ENCODE results near the gene RBMS3. TPM values are rescaled to one million over a fixed set of nuclear protein-coding genes. Genes with fewer than 3 reads are reported as not detected.
A peak's percentile ranks its signal among the peaks of the same experiment; 100 is the strongest.

RBMS3 gene
- polyA plus RNA-seq, 4 donors = 13.0 to 43.1 (median 15.7) TPM

DNA sequence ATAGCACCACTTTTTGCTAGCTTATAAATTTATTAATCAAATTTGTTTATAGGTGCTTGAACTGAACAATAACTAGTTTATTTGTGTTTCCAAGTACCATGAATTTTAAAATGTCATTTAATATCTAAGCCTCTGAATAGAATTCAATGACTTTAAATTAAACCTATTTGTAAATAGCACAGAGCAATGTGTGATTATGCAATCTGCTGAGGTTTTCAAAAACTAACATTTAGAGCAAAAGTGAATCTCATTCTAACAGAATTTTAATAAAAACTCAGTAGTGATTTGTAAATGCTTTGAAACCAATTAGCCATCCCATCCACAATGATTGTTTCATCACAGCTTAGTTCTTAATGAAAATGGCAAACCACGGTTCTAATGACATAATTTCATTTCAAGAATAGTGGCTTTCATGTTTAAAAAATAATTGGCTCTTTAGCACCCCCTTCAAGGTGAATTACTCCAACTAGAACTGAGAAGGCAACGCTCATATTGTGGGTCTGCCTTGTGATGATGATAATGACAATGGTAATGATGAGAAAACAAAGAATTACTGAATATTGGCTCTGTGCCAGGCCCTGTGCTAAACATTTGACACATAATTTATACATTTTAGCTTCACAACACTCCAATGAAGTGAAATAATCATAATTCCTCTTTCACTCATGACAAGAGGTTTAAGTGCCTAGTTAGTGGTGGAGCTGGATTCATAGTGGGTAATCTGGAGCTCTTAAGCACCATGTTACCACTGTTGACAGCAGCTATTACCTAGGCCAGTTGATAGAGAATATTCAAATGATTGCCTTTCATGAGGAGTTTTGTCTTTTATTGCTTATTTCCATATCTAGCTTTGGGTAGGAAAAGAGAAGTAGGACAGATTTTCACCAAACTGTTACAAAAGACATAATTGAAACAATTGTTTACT is 145.7 kb downstream of the RBMS3 start:
- no peak for DNase-seq (ENCODE audit: low read depth in 4 of 4, low spot score in 3 of 4)

DNA sequence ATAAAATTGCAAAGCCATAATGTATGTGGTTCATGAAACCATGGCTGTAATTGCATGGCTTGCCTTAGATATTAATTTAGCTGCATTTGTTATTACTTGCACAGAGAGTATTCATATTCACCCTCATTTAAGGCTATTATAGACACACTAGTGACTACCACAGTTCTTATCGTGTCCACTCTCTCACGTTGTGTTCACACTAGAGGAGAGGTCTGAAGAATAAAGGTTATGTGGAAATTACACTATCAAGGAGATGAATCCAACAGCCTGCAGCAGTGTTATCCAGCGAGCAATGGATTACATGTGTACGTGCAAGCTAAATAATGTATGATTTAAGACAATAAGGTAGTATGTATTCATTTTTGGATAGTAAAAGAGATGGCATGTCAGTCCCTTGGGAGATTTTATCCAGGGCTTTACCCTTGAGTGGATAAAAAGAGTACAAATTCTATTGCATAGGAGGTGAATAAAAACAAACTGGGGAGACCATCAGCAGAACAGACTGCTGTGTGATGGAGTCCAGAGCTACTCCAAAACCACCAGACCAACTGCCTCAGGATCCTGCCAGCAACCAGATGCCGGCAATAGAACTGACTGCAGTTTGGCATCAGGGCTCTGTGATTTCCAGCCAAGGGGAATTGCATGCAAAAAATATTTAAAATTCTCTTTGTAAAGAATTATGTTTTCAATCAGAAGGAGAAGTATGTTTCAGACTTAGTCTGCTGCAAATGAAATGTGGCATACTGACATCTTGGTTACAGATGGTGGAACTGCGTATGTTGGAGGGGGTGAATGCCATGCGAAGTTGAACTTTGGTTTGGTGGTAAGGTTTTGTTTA is 146.6 kb downstream of the RBMS3 start:
- no peak for DNase-seq (ENCODE audit: low read depth in 4 of 4, low spot score in 3 of 4)

DNA sequence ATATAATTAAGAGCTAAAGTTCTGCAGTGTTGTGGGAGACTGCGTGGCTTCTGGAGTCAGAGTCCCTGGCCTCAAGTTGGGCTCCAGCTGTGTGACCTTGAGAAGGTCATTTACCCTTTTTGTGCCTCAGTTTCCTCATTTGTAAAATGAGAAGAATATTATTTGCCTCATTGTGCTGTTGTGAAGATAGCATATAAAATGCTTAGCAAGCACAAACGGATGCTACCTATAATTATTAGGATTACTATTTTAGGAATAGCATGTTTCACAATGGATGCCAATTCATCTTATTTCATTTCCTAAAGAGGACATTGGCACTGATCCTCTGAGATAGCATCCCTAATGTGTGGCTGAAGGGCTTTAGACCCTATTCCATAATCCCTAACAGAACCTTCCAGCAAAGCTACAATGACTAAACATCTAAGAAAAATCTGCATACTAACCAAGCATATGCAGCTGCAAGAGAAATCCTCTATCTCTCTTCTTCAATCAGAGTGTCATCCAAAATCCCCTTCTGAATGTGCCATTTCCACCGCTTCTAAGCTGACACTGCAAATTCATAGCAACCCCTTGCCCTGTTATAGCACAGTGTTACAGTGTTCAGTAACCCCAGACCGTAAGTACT is 148.3 kb downstream of the RBMS3 start:
- DNase-seq (ENCODE audit: low read depth in 4 of 4, low spot score in 3 of 4) = no peak

DNA sequence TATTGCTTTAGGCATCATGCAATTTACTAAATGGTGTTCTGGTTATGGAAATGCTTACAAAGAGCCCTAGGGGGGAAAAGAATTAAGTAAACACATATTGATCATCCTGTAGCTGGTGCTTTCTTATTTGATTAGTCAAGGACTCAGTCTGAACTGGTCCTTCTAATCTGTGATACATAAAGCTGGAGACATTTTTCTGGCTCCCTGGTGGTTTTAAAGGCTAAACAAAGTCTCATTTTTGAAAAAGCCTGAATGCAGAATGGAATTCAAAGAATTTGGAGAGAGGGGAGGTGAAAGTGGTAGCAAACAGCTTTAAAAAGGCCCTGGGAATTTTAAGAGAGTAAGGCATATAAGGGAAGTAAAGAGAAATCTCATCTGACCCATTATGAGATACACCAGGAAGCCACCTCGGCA is 149.7 kb downstream of the RBMS3 start:
- peak in 1 of 4 donors; percentile 31 for DNase-seq (ENCODE audit: low read depth in 4 of 4, low spot score in 3 of 4)

DNA sequence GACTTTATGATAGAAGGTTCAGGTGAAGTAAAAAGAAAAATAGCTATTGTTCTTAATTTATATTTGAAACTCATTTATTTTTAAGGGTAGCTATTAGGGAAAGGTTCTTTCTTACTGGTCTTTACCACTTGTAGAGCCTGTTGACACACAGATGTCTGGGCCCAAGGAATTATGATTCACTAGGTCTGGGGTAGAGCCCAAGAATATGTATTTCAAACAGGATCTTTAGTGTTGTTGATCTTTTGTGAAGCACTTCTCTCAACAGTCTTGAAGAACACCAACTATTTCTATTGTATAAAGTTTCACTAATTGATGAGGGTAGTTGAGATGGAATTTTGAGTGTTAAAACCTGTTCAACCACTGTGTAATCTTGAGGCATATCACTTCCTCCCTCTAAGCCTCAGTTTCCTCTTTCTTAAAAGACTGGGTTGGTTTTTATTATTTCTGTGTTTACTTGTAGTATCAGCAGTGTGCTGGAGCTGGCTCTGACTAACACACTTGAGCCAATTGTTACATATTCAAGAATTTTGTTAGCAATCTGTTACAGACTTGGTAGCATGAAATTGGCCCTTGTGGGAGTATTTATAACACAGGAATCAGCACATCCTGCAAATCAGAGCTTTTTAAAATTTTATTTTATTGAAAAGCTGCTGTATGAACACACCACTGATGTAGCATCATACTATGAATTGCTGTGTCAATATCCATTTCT is 155.9 kb downstream of the RBMS3 start:
- no peak for DNase-seq (ENCODE audit: low read depth in 4 of 4, low spot score in 3 of 4)

DNA sequence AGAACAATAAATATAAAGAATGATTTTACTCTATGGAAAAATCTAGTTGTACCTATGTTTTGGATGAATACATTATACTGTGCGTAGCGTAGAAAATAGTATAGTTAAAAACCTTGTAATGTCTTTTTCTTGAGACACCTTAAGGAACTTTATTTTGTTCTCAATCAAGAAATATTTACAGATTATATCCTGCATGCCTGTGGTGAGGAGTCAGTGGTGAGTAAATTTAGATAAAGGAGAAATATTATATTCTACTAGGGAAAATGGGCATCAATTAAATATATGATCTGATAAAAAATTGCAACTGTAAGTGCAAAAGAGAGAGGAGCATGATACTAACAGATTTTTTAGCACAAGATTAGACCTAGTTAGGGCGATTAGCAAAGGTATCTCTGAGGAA is 157.7 kb downstream of the RBMS3 start:
- DNase-seq (ENCODE audit: low read depth in 4 of 4, low spot score in 3 of 4) = no peak

DNA sequence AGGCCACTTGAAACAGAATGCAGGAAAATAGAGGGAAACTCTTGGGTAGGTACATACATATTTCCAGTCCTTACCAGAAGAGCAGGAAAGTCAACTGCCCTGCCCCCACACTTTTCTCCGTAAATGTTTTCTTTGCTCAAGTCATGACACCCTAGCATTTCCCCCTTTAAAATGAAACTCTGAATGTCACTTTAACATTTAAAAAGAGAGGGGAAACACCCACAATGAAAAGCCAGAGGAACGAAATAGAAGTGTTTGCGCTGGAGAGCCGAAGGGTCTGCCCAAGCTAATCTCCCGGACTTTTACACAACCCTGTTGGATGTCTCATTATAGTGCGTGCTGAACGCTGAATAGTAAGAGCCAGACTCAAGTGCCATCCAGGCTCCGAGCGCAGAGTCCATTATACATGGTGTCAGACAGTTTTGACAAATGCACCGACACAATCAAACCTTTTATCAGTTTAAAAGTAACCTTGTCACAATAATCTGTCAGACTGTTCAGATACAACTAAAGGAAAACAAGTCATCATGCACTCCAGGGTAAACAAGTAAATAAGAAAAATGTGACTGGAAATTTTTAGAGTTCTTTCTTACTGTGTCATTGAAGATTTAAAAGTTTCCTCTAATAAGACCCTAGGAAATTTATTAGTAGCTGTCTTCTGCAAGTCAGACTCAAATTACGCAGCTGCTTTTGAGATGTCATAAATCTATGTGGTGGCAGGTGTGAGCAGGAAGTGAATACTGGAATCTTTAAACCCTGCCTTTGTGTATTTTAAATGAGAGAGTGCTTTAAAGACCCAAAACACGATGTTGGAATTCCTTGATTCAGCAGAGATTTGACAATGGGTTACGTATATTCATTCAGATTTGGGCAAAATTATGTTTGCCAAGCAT is 159.8 kb downstream of the RBMS3 start:
- DNase-seq (ENCODE audit: low read depth in 4 of 4, low spot score in 3 of 4) = peak in 1 of 4 donors; percentile 36

DNA sequence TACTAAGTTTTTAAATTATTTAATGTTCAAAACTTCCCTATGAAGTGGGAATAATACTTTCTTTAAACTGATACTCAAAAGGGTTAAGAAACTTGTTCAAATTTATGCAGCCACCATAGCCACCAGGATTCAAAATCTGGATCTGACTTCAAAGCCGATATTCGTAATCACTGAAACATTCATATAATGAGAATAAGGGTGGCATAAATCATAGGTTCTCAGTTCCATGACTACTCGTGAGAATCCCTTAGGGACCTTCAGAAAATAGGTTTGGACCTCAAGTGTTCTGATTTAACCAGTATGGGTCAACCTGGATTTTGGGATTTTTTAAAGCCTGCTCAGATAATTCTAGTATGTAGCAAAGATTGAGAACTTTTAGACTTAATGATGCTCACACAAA is 160.6 kb downstream of the RBMS3 start:
- no peak for DNase-seq (ENCODE audit: low read depth in 4 of 4, low spot score in 3 of 4)

DNA sequence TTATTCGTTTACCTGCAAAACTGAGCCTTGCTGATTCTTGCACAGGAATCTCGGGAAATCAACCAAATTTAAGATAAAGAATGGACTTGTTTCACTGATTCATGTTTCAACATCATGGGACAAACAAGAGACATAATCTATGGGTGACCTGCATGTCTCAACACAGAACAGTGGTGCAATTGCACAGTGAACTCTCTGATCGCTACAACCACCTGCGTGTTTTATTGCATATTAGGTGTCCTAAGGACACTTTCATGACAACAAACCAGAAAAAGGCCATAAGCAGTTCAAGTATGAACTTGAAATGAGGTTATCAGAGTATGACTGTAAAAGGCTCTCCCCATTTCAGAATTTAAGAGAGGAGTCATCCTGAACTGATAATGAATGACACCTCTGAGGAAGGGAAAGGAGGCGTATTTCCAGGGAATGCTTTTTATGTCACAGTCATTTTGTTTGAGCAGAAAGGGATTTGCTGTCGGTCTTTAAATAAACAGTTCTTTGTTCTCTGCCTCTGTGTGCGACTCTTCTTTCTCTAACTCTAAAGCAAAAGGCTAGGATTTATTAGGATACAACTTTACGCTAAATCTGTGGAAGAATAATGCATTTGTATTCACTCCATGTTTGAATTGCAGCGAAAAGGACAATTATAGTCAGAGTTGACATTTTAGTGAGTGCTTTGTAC is 167.2 kb downstream of the RBMS3 start:
- no peak for DNase-seq (ENCODE audit: low read depth in 4 of 4, low spot score in 3 of 4)

DNA sequence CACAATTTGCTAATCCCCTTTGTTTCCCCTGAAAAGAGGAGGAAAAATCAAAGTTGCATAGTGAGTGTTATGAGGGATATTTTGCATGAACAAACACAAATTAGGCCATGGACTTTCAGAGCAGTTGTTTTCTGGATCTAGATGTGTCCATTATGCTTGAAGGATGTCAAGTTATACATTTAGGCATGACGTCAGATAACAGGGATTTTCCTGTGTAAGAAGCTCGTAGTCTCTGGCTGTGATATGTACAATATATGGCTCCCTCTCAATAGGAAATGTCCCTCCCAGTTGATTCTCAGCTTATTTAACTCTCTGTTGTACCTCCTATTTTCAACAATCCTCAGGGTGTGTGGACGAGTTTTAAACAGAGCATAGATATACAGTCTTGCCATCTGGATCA is 171.0 kb downstream of the RBMS3 start:
- DNase-seq (ENCODE audit: low read depth in 4 of 4, low spot score in 3 of 4) = no peak

DNA sequence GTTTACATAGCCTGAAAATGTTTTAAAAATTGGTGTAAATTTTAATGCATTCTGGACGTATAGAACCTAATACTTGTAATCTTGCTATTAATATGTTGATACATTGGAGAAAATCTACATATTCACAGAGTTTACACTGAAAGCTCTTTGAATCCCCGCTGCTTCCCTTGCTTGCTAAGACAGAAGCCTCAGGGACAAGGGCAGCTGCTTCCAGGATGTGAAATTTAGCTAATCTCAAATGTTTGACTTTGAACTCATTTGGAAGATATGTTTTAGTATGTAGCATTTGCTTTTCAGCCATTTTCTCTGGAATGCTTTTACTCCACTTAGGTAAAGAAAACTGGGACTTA is 172.0 kb downstream of the RBMS3 start:
- DNase-seq (ENCODE audit: low read depth in 4 of 4, low spot score in 3 of 4) = no peak

DNA sequence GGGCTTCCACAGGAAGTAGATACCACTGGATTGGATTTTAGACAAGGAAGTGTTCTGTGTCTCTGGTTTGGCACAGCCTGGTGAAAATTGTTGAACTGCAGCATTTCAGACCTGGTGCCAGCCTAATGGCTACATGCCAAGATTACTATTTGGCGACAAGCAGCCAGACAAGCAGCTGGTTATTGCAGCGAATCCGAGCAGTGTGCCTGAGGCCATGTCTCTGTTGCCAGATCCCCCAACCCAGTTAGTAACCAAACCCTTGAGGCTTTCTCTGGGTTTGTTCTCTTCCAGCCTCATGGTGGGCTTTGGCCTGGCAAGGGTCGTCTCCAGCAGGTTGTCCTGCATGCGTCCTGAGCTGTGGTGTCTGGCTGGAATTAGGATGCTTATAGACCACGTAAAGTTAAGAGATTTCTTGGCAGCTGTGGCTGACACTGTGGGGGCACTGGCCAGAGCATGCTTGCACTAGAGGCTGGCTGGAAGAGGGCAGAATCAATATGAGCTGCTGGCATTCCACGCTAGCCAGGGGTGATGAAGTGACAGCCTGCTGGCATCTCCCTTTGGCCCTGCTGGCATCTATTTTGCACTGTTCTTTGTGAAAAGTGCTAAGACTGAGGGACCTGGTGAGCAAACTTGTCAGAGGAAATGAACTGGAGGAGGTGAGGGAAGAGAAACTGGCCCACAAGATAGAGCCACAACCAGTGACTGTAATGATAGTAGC is 172.6 kb downstream of the RBMS3 start:
- no peak for DNase-seq (ENCODE audit: low read depth in 4 of 4, low spot score in 3 of 4)

DNA sequence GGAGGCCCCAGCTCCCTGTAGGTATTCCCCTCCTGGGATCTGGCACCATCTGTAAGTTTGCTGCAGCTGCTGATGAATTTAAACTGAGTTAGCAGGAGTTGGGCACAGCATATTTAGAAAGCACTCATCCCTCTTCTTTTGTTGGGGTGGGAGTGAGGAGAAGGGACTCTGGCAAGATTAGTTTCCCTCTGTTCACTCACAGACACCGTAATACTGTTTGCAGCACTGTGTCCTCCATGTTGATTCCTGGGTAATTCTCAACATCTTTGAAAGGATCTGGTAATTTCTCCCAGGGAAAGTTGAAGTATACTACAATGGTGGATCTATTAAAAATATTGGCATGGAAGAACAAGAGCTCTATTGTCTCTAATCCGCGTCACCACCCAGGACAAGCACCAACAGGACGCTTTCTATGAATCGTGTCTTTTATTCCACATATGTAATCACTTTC is 173.3 kb downstream of the RBMS3 start:
- DNase-seq (ENCODE audit: low read depth in 4 of 4, low spot score in 3 of 4) = no peak

DNA sequence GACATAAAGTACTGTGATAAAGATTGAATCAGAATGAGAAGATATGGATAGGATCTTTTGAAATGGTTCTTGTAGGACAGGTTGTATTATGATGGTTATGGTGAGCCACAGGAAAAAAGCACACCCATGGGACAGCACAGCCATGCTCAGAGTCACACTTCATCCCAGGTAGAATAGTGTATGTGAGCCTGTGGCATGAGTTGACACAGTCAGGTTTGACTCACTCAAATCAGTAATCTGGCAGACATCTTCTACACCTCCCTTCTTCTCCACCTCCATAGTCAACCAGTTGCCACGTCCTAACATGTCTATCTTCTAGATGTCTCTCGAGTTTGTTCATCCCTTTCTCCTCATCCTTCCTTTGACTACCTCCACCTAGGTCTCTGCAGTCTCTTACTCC is 176.0 kb downstream of the RBMS3 start:
- DNase-seq (ENCODE audit: low read depth in 4 of 4, low spot score in 3 of 4) = no peak

DNA sequence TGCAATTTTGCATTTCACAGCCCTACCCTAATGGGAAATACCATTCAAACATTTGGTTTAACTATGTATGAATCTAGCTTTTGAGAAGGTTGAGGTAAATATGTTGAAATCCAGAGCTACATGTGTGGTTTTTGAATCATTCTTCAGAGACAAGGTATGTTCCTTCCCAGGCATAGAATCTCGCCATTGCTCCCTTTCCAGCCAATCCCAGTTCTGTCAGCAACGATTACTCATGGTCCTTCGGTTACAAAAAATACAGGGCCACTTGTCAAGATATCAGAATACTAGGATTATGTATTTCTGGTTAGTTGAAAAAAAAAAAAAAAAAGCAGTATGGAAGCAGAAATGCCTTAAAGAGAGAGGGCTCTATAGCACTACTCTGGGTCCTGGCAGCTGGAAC is 182.4 kb downstream of the RBMS3 start:
- no peak for DNase-seq (ENCODE audit: low read depth in 4 of 4, low spot score in 3 of 4)

DNA sequence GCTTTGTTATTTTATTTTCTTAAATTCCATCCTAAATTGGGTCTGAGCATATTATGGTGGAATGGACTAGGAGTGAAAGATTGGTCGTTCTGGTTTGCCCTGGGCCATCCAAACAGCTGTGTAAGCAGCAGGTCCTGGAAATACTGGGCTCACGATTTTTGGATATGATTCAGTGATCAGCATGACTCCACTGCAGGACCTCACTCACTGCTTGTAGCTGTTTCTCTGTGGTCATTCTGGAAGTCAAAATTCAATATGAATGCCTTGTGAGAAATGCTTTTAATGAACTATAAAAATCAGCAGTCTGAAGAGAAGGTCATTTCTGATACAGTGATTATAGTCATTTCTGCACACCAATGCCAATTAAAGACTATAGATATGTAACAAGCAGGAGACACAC is 185.0 kb downstream of the RBMS3 start:
- DNase-seq (ENCODE audit: low read depth in 4 of 4, low spot score in 3 of 4) = no peak

DNA sequence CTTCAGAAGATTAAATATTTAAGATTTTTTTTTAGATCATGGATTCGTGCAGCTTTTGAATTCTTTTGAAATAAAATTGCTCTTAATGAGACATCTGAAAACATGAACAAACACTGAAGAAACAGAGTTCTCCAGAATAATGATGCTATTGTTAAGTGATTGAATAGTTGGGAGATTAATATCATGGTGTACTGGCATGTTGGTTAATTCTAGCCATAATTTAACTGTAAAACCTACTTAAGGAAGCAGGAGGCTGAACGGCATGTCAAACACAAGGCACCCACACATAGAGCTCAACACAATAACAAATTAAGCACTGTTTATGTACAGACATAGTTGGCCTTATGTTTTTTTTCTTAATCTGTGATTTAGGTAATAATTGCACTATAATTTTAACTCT is 185.6 kb downstream of the RBMS3 start:
- DNase-seq (ENCODE audit: low read depth in 4 of 4, low spot score in 3 of 4) = no peak

DNA sequence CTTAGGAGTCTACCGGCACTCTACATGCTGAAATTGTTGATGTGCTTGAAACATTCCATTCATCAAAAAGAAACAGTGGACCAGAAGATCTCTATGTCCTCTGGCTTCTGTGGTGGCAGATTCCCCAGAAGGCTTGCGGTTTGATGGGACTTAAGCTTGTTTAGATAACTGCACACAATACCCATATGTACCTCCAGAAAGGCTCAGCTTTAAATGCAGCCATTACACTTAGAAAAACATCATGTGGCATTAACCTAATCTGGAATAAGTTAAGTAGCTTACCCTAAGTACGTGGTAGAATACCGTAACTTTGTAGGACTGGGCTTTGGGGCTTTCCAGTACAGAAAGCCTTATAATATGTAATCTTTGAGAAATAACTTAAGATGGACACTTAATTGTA is 187.3 kb downstream of the RBMS3 start:
- no peak for DNase-seq (ENCODE audit: low read depth in 4 of 4, low spot score in 3 of 4)
